ENCODE measurements around the gene MARK1.

GRCh38 chr1:220573836-220574235, 45.9 kb downstream of the MARK1 start:
- TF ChIP-seq CTCF (IDR thresholded peaks at IDR 0.05; ENCODE audit: borderline replicate concordance, extremely low read depth, low read length, poor library complexity, severe bottlenecking) (no peak), EZH2 (IDR thresholded peaks at IDR 0.05; ENCODE audit: borderline replicate concordance, low read depth, low read length, severe bottlenecking) (no peak)

All from DND-41 (cell line).